DND-41 (cell line): Measurements from ENCODE around the gene NFASC.

Experiments used
- EZH2 ChIP-seq: IDR thresholded peaks from 3 replicates; pipeline ENCODE4 v1.6.1; 2012; ENCODE audit warnings: borderline replicate concordance, low read depth, mild to moderate bottlenecking, moderate library complexity, low read length, inconsistent platforms; ENCODE audit not compliant: severe bottlenecking
- TF ChIP-seq, protein P1 (sequence below): IDR thresholded peaks from 2 replicates; pipeline ENCODE4 v1.5.1; 2012; ENCODE audit warnings: borderline replicate concordance, low read length, moderate library complexity, mild to moderate bottlenecking; ENCODE audit not compliant: poor library complexity, severe bottlenecking; ENCODE audit errors: extremely low read depth

DNA sequence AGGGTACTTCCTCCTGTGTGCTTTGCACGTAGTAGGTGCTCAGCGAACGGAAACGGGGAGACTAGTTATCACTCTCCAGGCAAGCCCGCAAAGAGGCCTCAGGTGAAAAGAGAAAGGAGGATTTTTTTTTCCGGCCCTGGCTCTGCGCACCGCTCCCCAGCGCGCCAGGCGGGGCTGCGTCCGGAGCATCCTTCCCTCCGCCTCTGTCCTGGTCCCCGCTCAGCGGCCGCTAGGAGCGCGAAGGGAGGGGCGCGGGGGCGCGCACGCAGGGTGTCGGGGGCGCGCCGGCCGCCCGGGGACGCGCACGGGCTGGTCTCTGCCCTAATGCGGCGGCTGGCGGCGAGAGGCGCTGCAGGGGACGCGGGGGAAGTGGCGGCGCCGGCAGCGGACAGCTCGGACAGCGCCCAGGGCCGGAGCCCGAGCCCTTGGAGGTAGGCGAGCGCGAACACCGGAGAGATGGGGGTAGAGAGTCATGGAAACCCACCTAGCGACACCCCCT is 42.3 kb upstream of the NFASC start:
- TF ChIP-seq, protein P1, sequence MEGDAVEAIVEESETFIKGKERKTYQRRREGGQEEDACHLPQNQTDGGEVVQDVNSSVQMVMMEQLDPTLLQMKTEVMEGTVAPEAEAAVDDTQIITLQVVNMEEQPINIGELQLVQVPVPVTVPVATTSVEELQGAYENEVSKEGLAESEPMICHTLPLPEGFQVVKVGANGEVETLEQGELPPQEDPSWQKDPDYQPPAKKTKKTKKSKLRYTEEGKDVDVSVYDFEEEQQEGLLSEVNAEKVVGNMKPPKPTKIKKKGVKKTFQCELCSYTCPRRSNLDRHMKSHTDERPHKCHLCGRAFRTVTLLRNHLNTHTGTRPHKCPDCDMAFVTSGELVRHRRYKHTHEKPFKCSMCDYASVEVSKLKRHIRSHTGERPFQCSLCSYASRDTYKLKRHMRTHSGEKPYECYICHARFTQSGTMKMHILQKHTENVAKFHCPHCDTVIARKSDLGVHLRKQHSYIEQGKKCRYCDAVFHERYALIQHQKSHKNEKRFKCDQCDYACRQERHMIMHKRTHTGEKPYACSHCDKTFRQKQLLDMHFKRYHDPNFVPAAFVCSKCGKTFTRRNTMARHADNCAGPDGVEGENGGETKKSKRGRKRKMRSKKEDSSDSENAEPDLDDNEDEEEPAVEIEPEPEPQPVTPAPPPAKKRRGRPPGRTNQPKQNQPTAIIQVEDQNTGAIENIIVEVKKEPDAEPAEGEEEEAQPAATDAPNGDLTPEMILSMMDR, result no peak
- TF ChIP-seq EZH2, result no peak
